Colonic mucosa (tissue), 4 donors: ENCODE results near the gene MRPL28. TPM values are rescaled to one million over a fixed set of nuclear protein-coding genes. Genes with fewer than 3 reads are reported as not detected.
"Not testable (repeated sequence)": the region's sequence is repeated elsewhere in the genome, so short reads cannot be mapped to it uniquely, and the experiment has no call there.

Source experiments
- DNase-seq: peaks from one replicate; pipeline ENCODE4 v3.0.0-alpha.2; 2020
- H3K27ac ChIP-seq: fragments of 200-600 bp; one replicate; pipeline ENCODE4 v1.8.0; 2021
- H3K27me3 ChIP-seq: fragments of 200-600 bp; one replicate; pipeline ENCODE4 v1.8.0; 2021
- H3K36me3 ChIP-seq: fragments of 200-600 bp; one replicate; pipeline ENCODE4 v1.8.0; 2021
- H3K4me1 ChIP-seq: fragments of 200-600 bp; one replicate; pipeline ENCODE4 v1.8.0; 2021; ENCODE audit warnings: mild to moderate bottlenecking
- H3K4me3 ChIP-seq: fragments of 200-600 bp; one replicate; pipeline ENCODE4 v1.8.0; 2021
- H3K9ac ChIP-seq, 2 donors: one replicate each; pipeline ENCODE4 v1.7.0; 2013; ENCODE audit warnings: control low read depth in 2 of 2, low read depth in 2 of 2, low read length in 2 of 2
- H3K9me3 ChIP-seq: fragments of 200-600 bp; one replicate; pipeline ENCODE4 v1.8.0; 2021
- intact Hi-C: fragments of 100-400 bp; cut with DNase I; formaldehyde crosslinking; loops from one replicate; pipeline ENCODE4 v1.14.1; 2022
- total RNA-seq, 2 donors: library from RNA; stranded (reverse); fragmentation: NEBNext Ultra II Directional in 1 of 2; extraction: Animal tissue kit (Norgen Biotek cat#: 25700) in 1 of 2; gene quantifications; one replicate each; pipeline ENCODE4 v1.2.1, GENCODE V29; 2021
- TF ChIP-seq, protein P1 (sequence below): fragments of 200-600 bp; IDR thresholded peaks from one replicate; pipeline ENCODE4 v1.8.0; 2022; ENCODE audit warnings: antibody characterized with exemption, mild to moderate bottlenecking
- donor health status: healthy.
- donor health status: DM: no; HTN: no; CAD: no.
- donor health status: DM: no; HTN: no; CAD: no.

The MRPL28 gene
- 10 to 100 TPM; 59.4 to 75.4 TPM for total RNA-seq

DNA sequence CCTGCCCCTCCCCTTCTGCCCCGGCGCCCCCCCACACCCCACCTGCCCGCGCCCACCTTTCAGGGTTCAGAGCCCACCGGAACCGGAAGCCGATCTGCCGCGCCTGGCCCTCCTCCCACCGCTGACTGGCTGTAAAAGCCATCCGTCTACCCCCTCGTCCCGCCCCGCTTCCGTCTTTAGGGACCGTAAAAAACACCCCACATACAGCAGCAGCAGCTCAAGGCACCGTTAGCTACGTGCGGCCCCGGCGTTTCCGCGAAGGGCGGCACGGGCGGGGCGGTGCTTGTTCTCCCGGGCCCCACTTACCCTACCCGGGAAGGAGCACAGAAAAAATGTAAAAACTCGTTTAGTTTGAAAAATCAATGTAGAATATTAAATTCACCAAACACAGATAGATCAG is at the start of gene MRPL28:
TSS of gene MRPL28 (minus strand) at position 96 of the 400 bp plus-strand sequence. CDS start 320 bp downstream, outside the sequence.
- H3K9me3 ChIP-seq, result no peaks in the 10 kb centered on the region
- TF ChIP-seq, protein P1, sequence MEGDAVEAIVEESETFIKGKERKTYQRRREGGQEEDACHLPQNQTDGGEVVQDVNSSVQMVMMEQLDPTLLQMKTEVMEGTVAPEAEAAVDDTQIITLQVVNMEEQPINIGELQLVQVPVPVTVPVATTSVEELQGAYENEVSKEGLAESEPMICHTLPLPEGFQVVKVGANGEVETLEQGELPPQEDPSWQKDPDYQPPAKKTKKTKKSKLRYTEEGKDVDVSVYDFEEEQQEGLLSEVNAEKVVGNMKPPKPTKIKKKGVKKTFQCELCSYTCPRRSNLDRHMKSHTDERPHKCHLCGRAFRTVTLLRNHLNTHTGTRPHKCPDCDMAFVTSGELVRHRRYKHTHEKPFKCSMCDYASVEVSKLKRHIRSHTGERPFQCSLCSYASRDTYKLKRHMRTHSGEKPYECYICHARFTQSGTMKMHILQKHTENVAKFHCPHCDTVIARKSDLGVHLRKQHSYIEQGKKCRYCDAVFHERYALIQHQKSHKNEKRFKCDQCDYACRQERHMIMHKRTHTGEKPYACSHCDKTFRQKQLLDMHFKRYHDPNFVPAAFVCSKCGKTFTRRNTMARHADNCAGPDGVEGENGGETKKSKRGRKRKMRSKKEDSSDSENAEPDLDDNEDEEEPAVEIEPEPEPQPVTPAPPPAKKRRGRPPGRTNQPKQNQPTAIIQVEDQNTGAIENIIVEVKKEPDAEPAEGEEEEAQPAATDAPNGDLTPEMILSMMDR, result no peak
- H3K27me3 ChIP-seq, result no peaks in the 10 kb centered on the region
- peaks cover 8% of the 10 kb centered on the region for H3K36me3 ChIP-seq
- H3K9ac ChIP-seq, result no peak within 1 kb of the TSS
- peaks cover 5% of the 10 kb centered on the region for H3K4me1 ChIP-seq
- intact Hi-C loops, result no loop called here
- peak within 1 kb of the TSS; percentile 44 for H3K27ac ChIP-seq
- peak; percentile 96 for DNase-seq
- H3K4me3 ChIP-seq, result peak within 1 kb of the TSS; percentile 41

DNA sequence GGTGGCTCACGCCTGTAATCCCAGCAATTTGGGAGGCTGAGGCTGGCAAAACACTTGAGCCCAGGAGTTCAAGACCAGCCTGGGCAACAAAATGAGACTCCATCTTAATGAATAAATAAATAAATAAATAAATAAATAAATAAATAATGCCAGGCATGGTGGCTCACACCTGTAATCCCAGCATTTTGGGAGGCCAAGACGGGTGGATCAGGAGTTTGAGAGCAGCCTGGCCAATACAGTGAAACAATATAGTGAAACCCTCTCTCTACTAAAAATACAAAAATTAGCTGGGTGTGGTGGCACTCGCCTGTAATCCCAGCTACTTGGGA is 44.8 kb upstream of the MRPL28 start:
- H3K27me3 ChIP-seq, H3K4me3 ChIP-seq, H3K36me3 ChIP-seq, DNase-seq, H3K27ac ChIP-seq, H3K4me1 ChIP-seq, intact Hi-C loops, H3K9ac ChIP-seq, H3K9me3 ChIP-seq: not testable (repeated sequence)

DNA sequence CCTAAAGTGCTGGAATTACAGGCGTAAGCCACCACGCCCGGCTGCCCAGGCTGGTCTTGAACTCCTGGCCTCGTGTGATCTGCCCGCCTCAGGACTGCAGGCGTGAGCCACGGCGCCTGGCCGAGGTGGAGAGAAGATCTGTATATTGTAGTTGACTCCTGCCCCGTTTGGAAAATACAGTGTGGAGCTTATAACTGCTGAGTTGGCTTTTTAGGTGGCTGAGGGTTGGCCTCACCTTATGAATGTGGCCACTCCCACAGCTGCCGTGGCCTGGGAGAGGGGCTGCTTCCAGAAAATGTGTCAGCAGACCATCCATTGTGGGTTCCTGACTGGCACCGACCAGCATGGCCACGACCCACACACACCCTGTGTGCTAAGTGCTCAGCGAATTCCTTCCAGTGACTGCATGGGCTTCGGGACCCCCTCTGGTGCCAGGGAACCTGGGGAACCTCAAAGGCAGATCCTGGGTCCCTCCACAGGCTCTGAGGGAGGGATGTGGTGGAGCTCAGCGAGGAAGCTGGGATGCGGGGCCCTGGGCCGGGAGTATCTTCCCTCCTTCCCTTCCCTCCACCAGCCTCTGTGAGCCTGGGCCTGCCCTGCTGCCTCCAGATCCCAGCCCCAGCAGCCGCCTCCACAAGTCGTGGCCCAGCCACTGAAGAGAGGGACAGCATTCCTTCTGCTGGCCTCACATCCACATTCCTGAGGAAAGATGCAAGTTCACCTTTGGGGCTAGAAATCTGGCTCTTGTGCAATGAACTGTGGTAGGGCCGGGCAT is 44.2 kb upstream of the MRPL28 start:
- Histone ChIP-seq H3K9me3 (no peaks in the 10 kb centered on the region), H3K27ac (no peak overlapping the region), H3K36me3 (no peaks in the 10 kb centered on the region), H3K27me3 (no peaks in the 10 kb centered on the region), H3K4me3 (no peak overlapping the region), H3K9ac (no peak overlapping the region), H3K4me1 (no peaks in the 10 kb centered on the region)
- DNase-seq, result no peak
- TF ChIP-seq, protein P1, result no peak
- intact Hi-C loops, result no loop called here

DNA sequence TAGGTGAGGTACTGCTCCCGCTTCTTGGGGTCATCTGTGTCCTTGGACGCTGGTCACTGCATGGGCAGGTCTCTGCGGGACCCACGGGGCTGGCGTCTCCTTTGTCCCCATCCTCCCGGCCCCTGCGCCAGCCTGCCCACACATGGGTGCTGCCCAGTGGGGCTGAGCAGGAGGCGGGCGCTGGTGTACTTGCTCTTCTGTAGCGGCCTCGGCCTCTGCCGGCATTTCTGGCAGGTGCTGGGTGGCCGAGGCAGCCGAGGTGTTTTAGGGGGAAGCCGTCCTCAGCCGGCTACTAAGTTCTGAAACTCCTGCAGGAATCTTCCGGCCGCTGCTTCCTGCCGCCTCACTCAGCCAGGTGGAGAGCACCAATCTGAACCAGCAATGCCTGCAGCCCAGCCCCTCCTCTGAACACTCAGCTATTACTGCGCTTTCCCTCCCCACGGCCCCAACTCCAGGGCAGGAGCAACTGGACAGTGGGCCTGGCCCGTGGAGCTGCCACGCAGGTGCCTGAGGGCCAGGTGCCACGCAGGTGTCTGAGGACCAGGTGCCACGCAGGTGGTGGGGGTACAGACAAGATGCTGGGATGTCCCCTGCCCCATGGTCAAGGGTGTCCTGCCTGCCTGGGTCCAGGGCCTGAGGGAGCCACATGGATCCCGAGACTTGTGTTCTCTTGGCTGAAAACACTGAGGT is 41.4 kb upstream of the MRPL28 start:
- Histone ChIP-seq H3K27ac (no peak overlapping the region), H3K9ac (no peak overlapping the region), H3K27me3 (no peaks in the 10 kb centered on the region), H3K36me3 (no peaks in the 10 kb centered on the region), H3K4me3 (no peak overlapping the region), H3K9me3 (no peaks in the 10 kb centered on the region), H3K4me1 (no peaks in the 10 kb centered on the region)
- DNase-seq, result no peak
- TF ChIP-seq, protein P1, result no peak
- intact Hi-C loops, result no loop called here

DNA sequence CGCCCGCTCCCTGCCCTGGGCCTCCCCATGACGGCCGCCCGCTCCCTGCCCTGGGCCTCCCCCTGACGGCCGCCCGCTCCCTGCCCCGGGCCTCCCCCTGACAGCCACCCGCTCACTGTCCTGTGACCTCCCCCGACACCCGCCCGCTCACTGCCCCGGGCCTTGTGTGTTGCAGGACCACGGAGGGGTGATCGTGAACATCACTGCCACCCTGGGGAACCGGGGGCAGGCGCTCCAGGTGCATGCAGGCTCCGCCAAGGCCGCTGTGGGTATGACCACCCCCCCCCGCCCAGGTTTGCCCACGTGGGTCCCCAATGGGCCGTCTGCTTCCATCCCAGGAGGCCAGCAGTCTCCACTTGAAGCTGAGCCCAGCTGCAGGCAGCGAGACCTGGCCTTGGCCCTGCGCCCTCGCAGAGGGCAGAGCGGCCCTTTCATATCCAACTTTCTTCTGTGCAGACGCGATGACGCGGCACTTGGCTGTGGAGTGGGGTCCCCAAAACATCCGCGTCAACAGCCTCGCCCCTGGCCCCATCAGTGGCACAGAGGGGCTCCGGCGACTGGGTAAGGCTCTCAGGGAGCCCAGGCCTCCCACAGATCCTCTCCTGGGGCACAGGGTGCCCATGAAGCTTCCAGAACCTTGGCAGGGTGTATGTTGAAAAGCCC is 40.3 kb upstream of the MRPL28 start:
- no peaks in the 10 kb centered on the region for H3K27me3 ChIP-seq
- no peak overlapping the region for H3K27ac ChIP-seq
- H3K36me3 ChIP-seq, result no peaks in the 10 kb centered on the region
- no peak overlapping the region for H3K9ac ChIP-seq
- no peak overlapping the region for H3K4me3 ChIP-seq
- H3K4me1 ChIP-seq, result no peaks in the 10 kb centered on the region
- H3K9me3 ChIP-seq, result no peaks in the 10 kb centered on the region
- TF ChIP-seq, protein P1, result no peak
- intact Hi-C loops, result no loop called here
- no peak for DNase-seq

DNA sequence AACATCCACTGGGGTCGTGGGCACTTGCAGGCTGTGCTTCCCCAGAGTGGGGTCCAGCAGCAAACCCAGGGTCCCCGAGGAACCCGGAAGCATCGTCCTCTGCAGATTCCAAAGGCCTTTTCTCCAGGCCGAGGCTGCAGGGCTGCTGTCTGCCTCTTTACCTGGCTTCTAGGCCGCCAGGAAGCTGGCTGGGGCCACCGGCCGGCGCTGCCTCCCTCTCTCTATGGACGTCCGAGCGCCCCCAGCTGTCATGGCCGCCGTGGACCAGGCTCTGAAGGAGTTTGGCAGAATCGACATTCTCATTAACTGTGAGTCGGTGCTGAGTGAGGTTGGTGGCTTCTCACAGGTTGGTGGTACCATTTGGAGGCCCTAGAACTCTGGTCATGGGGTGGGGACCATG is 36.9 kb upstream of the MRPL28 start:
- intact Hi-C loops, result no loop called here
- no peak for DNase-seq
- H3K36me3 ChIP-seq, result no peaks in the 10 kb centered on the region
- no peak overlapping the region for H3K27ac ChIP-seq
- no peak overlapping the region for H3K4me3 ChIP-seq
- H3K27me3 ChIP-seq, result no peaks in the 10 kb centered on the region
- H3K9me3 ChIP-seq, result no peaks in the 10 kb centered on the region
- TF ChIP-seq, protein P1, result no peak
- H3K4me1 ChIP-seq, result no peaks in the 10 kb centered on the region
- no peak overlapping the region for H3K9ac ChIP-seq
